ENCODE results near the gene ADIPOR2.

Gene ADIPOR2

DNA sequence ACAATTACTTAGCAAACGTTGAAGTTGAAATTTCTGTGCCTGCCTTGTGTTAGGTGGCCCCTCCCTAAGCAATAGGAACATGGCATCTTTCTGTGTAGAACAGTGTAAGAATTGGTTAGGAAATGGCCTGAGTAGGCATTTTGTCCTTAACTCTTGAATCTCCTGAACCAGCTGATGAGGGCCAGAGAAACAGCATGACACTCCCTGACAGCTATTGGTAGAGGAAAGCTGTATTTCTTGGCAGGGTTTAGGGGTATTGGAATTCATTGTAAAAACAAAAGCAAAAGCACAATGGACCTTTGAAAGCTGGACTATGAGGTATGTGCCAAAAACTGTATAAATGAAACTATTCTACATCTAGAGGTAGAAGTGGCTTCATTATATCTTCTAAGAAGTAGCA is 88.9 kb downstream of the ADIPOR2 start:
- no peak for DNase-seq

DNA sequence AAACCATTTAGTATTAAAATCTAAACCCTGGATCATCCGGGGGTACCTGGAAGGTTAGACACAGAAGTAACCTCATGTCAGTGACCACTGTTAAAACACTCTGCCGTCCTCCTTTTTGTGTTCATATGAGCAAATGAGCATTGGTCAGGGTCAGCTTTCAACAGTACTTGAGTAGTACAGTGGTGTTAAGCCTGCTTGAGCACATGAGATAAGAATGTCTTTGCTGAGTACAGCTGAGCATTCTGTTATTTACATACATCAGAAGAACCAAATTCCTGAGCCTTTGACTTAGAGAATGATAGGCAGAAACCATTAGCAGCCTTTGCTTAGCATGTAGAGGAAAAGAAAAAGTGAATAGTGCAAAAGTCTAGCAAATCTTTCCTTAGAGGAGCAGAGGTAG is 90.9 kb downstream of the ADIPOR2 start:
- DNase-seq = no peak

DNA sequence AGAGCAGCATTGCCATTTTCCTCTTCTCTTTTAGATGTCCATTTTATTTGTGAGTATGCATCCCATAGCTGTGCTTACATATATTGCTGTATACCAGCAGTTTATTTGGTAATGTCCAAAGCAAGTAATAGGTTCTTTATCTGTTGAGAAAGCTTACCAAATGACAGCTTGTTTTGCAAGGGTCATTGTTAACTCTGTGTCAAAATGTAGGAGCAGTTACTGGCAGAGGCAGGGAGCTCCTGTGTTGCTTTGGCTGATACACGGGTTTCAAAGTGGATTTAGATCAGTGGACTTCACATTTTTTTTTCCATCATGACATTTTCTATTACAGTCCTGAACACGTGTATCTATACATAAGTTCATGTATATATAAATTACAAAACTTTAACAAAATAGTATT is 91.3 kb downstream of the ADIPOR2 start:
- no peak for DNase-seq

DNA sequence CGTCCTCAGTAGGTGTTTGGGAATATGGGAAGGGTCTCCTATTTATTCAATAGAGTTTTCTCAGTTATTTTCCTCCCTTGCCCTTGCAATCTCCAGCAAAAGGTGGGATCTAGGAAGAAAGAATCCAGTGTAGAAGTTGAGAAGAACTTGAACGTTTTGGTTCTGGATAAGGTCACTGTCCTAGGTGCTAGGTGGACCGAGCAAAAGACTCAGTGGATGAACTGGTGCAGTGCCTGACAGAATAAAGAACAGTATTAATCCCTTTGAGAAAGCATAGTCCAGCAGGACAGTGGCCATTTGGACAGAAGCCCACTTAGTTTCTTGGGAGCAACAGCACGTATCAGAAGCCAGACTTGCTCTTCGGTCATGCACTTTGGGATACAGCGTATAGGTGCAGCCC is 96.8 kb downstream of the ADIPOR2 start:
- DNase-seq = no peak

GRCh38 chr12:1790444-1790843 is 99.6 kb downstream of the ADIPOR2 start:
- peak; percentile 52 for DNase-seq

- DNase-seq = peak; percentile 75
Observed at GRCh38 chr12:1791104-1791841, 100.4 kb downstream of the ADIPOR2 start.

GRCh38 chr12:1792406-1792805 is 101.5 kb downstream of the ADIPOR2 start:
- no peak for DNase-seq

DNA sequence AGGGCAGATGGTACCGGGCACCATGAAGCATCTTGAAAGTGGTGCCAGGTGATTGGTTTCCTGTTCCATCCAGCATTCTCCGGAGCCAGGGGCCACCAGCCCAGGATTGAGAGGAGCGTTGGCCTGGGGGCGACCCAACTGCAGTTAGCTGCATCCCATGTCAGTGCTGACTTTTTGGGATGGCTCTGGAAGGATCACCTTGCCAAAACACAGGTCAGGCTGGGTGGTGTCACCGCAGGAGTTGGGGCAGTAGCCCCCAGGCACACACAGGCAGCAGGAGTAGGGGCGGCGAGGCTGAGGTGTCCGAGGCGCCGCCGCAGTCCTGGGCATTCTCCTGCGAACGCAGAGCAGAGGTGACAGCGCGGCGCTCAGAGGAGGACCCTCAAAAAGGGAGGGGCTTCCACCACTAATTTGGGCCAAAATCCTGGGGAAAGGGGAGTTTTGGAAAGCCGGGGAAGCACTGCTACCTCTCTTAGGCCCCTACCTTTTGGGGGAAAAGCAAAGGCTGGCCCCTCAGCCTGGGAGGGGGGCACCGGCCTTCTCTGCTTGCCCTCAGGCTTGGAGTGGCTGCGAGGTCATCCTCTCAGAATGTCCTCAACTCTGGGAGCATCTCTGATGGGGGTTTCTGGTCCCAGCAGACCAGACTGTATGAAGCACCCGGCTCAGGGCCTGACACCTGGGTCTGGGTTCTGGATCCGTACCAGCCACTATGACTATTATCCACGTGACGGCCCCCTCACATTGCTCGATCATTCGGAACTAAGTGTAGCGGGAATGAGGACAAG is 102.7 kb downstream of the ADIPOR2 start:
- DNase-seq = peak; percentile 55

GRCh38 chr12:1794440-1795090 is 103.7 kb downstream of the ADIPOR2 start:
- peak; percentile 54 for DNase-seq

GRCh38 chr12:1795221-1795784 is 104.4 kb downstream of the ADIPOR2 start:
- DNase-seq = peak; percentile 62

DNA sequence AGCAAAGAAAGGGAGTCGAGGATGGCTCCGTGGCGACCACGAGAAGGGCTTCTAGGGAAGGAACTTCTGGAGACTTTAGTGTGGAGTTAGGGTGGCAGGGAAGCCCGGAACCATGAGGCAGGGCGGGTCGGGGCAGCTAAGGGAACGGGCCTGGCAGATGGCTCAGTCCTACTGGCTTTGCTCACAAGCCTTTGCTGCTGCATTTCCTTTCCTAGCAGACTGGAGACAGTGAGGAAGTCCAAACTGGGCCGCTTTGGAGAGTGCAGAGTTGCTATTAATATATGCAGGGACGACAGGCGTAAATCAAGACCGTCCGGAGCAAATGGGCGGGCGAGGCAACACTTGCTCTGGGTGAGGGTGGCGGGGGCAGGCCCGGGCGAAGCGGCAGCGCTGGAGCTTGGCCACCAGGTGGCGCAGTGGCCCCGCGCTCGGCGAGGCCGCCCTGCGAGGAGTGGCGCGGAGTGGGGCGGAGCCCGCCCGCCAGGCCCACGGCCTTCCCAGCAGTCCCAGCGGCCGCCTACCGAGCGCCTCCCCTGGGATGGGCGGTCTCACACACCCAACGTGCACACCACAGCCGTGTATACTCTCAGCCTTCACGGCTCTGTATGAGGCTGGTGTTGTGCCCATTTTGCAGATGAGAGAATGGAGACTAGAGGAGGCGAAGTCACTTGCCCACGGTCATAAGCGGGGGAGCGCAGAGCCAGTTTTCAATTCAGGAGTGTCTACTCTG is 105.1 kb downstream of the ADIPOR2 start:
- peak; percentile 94 for DNase-seq

GRCh38 chr12:1796515-1797010 is 105.7 kb downstream of the ADIPOR2 start:
- DNase-seq = peak; percentile 54

DNA sequence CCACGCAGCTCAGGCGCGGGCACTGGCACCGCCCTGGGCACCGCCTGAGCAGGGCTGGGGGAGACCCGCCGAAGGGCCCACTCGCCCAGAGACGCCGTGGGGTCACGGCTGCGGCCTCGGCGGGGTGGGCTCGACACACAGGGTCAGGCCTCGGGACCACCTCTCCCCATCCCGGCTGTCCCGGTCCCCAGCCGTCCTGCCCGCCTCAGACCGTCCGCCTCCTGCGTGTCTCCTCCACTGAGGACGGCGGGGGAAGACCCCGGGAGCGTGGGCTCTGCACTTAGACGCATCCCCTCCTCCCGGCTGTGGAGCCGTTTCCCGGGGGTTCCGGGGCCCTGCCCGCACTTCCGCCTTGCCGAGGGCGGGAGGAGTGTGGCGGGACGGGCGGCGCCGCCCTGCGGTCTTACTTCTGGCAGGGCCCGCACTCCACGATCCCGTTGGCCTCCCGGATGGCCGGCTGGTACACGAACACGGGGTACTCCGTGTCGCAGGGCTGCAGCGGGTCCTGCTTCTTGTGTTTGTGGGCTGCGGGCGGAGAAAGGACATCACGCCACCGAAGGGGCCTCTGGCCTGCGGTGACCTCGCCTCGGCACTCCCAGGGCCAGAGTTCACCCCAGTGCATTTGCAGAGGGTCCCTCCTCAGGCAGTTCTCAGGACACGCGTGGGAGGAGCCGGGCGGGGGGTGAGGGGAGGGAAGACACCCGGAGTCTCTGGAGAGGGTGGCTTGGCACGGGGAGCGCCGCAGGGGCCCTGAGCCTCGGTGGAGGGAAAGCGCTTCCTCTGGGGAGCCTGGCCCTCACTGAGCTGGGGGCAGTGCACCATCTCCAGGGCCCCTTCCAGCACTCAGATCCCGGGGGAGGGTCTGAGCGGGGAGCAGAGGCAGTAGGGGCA is 106.4 kb downstream of the ADIPOR2 start:
- no peak for DNase-seq

GRCh38 chr12:1797991-1798640 is 107.2 kb downstream of the ADIPOR2 start:
- peak; percentile 58 for DNase-seq

- no peak for DNase-seq
Observed at GRCh38 chr12:1798641-1799020, 107.8 kb downstream of the ADIPOR2 start.

- peak; percentile 56 for DNase-seq
Observed at GRCh38 chr12:1799051-1799881, 108.4 kb downstream of the ADIPOR2 start.

- DNase-seq = no peak
Observed at GRCh38 chr12:1799882-1800400, 109.1 kb downstream of the ADIPOR2 start.

DNA sequence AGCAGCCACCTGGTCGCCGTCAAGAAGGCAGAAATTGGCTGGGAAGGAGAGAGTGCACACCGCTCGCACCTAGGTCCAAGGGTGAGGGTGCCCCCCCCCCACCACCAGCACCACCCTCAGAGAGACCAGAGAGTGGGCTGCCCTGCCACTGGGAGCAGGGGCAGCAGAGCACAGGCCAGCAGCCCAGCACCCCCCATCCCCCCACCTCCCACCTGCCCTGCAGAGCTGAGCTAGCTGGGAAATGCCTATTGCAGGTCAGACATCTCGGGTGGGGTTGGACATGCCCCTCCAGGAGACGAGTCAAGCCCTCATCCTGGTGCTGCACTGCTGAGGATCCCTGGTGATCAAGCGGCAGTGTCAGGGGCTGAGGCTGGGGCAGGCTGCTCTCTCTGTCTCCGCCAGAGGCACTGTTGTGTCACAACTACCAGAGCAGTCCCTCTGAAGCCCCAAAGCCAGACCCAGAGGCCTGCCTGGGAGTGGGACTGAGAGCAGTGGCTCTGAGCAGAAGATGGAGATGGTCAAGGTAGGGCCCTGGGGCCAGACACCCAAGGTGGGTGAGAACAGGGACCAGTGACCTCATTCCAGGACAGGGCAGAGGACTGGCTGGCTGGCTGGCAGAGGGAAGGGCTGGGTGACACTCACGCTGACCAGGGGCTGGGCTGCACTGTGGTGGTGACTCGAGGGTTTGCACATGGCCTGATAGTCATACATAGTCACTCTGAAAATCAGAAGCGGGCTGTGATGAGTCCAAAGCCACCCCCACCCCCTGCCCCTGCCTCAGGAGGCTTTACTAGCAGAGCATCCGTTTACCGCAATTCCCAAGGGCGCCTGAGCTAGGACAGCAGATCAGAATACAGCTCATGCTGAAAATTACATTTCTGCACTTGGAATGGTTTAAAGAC is 109.8 kb downstream of the ADIPOR2 start:
- DNase-seq = peak; percentile 91

All from islet precursor cell (in vitro differentiated cells).